MG63 (cell line): ENCODE data around the gene CELSR1. TPM values are rescaled to one million over a fixed set of nuclear protein-coding genes. Genes with fewer than 3 reads are reported as not detected.

Source experiments
- DNase-seq: peaks from one replicate; pipeline ENCODE4 v3.0.0-alpha.2; 2020
- H3K27me3 ChIP-seq: fragments of 250-450 bp; sonication (Bioruptor Pico); 2 replicates; pipeline ENCODE4 v1.5.1; 2020; ENCODE audit warnings: mild to moderate bottlenecking, moderate library complexity
- H3K36me3 ChIP-seq: fragments of 250-450 bp; sonication (Bioruptor Pico); 2 replicates; pipeline ENCODE4 v1.5.1; 2020; ENCODE audit warnings: mild to moderate bottlenecking, moderate library complexity
- H3K4me3 ChIP-seq: fragments of 250-450 bp; sonication (Bioruptor Pico); 2 replicates; pipeline ENCODE4 v1.5.1; 2020; ENCODE audit warnings: mild to moderate bottlenecking, moderate library complexity
- H3K9me3 ChIP-seq: fragments of 250-450 bp; sonication (Bioruptor Pico); 2 replicates; pipeline ENCODE4 v1.5.1; 2020; ENCODE audit warnings: mild to moderate bottlenecking, moderate library complexity
- total RNA-seq: library from RNA; depleted of rRNA; stranded (reverse); fragments of >200 nt; shearing (Covaris generic); gene quantifications from 2 replicates; pipeline ENCODE4 v1.2.3, GENCODE V29; 2014; ENCODE audit warnings: low replicate concordance

CELSR1 gene
- total RNA-seq, 1 experiment from 2014 or later: 0.59 TPM

- H3K27me3 ChIP-seq: no peaks in the 10 kb centered on the region
- DNase-seq: no peak
- no peaks in the 10 kb centered on the region for H3K36me3 ChIP-seq
- H3K9me3 ChIP-seq: no peaks in the 10 kb centered on the region
- H3K4me3 ChIP-seq: no peak overlapping the region
These were observed 26.8 kb upstream of the CELSR1 start for GRCh38 chr22:46564084-46564714.

- no peaks in the 10 kb centered on the region for H3K36me3 ChIP-seq
- no peaks in the 10 kb centered on the region for H3K9me3 ChIP-seq
- no peak overlapping the region for H3K4me3 ChIP-seq
- DNase-seq: peak; percentile 53
- H3K27me3 ChIP-seq: no peaks in the 10 kb centered on the region
These were observed 26.1 kb upstream of the CELSR1 start for GRCh38 chr22:46563381-46564083.

GRCh38 chr22:46561435-46561905, 24.1 kb upstream of the CELSR1 start:
- Histone ChIP-seq H3K4me3 (no peak overlapping the region), H3K9me3 (peaks cover 3% of the 10 kb centered on the region; the same call in 1 of the 2 replicates), H3K36me3 (no peaks in the 10 kb centered on the region), H3K27me3 (no peaks in the 10 kb centered on the region)
- DNase-seq: peak; percentile 29

- no peak overlapping the region for H3K4me3 ChIP-seq
- no peaks in the 10 kb centered on the region for H3K36me3 ChIP-seq
- no peaks in the 10 kb centered on the region for H3K27me3 ChIP-seq
- peaks cover 3% of the 10 kb centered on the region; the same call in 1 of the 2 replicates for H3K9me3 ChIP-seq
- DNase-seq: no peak
These were observed 23.4 kb upstream of the CELSR1 start for GRCh38 chr22:46560696-46561295.

- no peak for DNase-seq
- no peak overlapping the region for H3K4me3 ChIP-seq
- H3K36me3 ChIP-seq: no peaks in the 10 kb centered on the region
- H3K27me3 ChIP-seq: no peaks in the 10 kb centered on the region
- H3K9me3 ChIP-seq: peaks cover 3% of the 10 kb centered on the region; the same call in 1 of the 2 replicates
These were observed 20.5 kb upstream of the CELSR1 start for GRCh38 chr22:46557736-46558480.

- Histone ChIP-seq H3K9me3 (peaks cover 3% of the 10 kb centered on the region; the same call in 1 of the 2 replicates), H3K27me3 (no peaks in the 10 kb centered on the region), H3K4me3 (no peak overlapping the region), H3K36me3 (no peaks in the 10 kb centered on the region)
- DNase-seq: no peak
These were observed 19.4 kb upstream of the CELSR1 start for GRCh38 chr22:46556775-46557174.

GRCh38 chr22:46553189-46553588, 15.8 kb upstream of the CELSR1 start:
- no peaks in the 10 kb centered on the region for H3K27me3 ChIP-seq
- H3K4me3 ChIP-seq: no peak overlapping the region
- H3K36me3 ChIP-seq: no peaks in the 10 kb centered on the region
- no peak for DNase-seq
- H3K9me3 ChIP-seq: peaks cover 3% of the 10 kb centered on the region; the same call in 1 of the 2 replicates

GRCh38 chr22:46551996-46552395, 14.6 kb upstream of the CELSR1 start:
- Histone ChIP-seq H3K27me3 (no peaks in the 10 kb centered on the region), H3K4me3 (no peak overlapping the region), H3K36me3 (no peaks in the 10 kb centered on the region), H3K9me3 (peaks cover 3% of the 10 kb centered on the region; the same call in 1 of the 2 replicates)
- DNase-seq: no peak

- Histone ChIP-seq H3K4me3 (no peak overlapping the region), H3K36me3 (no peaks in the 10 kb centered on the region), H3K9me3 (no peaks in the 10 kb centered on the region), H3K27me3 (no peaks in the 10 kb centered on the region)
- DNase-seq: no peak
These were observed 13.9 kb upstream of the CELSR1 start for GRCh38 chr22:46551321-46551720.

GRCh38 chr22:46549971-46550641, 12.7 kb upstream of the CELSR1 start:
- H3K27me3 ChIP-seq: no peaks in the 10 kb centered on the region
- H3K36me3 ChIP-seq: no peaks in the 10 kb centered on the region
- H3K9me3 ChIP-seq: no peaks in the 10 kb centered on the region
- DNase-seq: no peak
- no peak overlapping the region for H3K4me3 ChIP-seq

- no peak for DNase-seq
- Histone ChIP-seq H3K9me3 (no peaks in the 10 kb centered on the region), H3K36me3 (no peaks in the 10 kb centered on the region), H3K4me3 (no peak overlapping the region), H3K27me3 (no peaks in the 10 kb centered on the region)
These were observed 12.1 kb upstream of the CELSR1 start for GRCh38 chr22:46549563-46549840.

- Histone ChIP-seq H3K36me3 (no peaks in the 10 kb centered on the region), H3K9me3 (no peaks in the 10 kb centered on the region), H3K4me3 (no peak overlapping the region), H3K27me3 (no peaks in the 10 kb centered on the region)
- peak; percentile 90 for DNase-seq
These were observed 10.4 kb upstream of the CELSR1 start for GRCh38 chr22:46547883-46548244.

GRCh38 chr22:46547179-46547882, 9.9 kb upstream of the CELSR1 start:
- Histone ChIP-seq H3K4me3 (no peak overlapping the region), H3K9me3 (no peaks in the 10 kb centered on the region), H3K36me3 (no peaks in the 10 kb centered on the region), H3K27me3 (no peaks in the 10 kb centered on the region)
- peak; percentile 81 for DNase-seq

GRCh38 chr22:46546466-46547178, 9.2 kb upstream of the CELSR1 start:
- no peaks in the 10 kb centered on the region for H3K36me3 ChIP-seq
- H3K9me3 ChIP-seq: no peaks in the 10 kb centered on the region
- no peaks in the 10 kb centered on the region for H3K27me3 ChIP-seq
- no peak overlapping the region for H3K4me3 ChIP-seq
- peak; percentile 50 for DNase-seq

GRCh38 chr22:46545086-46545792, 7.8 kb upstream of the CELSR1 start:
- Histone ChIP-seq H3K9me3 (no peaks in the 10 kb centered on the region), H3K4me3 (no peak overlapping the region), H3K27me3 (no peaks in the 10 kb centered on the region), H3K36me3 (no peaks in the 10 kb centered on the region)
- no peak for DNase-seq
